ENCODE measurements around the gene INHBE. TPM values are rescaled to one million over a fixed set of nuclear protein-coding genes. Genes with fewer than 3 reads are reported as not detected.

Gene INHBE
- total RNA-seq, 1 experiment from 2014 or later: 10.1 TPM

DNA sequence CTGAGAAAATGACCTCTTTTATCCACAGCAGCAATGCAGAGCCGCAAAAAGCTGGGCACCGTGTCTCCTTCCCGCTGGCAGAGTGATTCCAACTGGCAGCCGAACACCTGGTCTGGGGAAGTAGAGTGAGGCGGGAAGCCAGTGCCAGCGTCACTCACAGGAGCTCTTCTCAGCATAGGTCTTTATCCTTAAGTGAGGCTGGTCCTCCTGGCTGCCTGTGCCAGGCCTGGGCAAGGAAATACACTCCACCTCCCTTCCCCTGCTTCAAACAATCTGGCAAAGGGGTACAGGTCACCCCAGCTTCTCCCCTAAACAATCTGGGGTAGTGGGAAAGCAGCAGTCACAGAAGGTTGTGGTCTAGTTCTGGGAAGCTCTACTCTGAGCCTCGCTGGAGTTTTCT, 19.8 kb downstream of the INHBE start:
- Histone ChIP-seq H3K56ac (ENCODE audit: insufficient read length, low read depth, low read length) (no peak overlapping the region), H2AFZ (ENCODE audit: low read length) (no peak overlapping the region), H4K91ac (ENCODE audit: insufficient read length, low read depth, low read length) (no peak overlapping the region), H3K79me2 (ENCODE audit: insufficient read depth, low read length) (no peaks in the 10 kb centered on the region), H4K20me1 (ENCODE audit: control insufficient read depth, insufficient read depth, insufficient read length) (peaks cover 3% of the 10 kb centered on the region), H3K23me2 (ENCODE audit: insufficient read length, low read depth, low read length, poor library complexity, severe bottlenecking) (peaks cover 15% of the 10 kb centered on the region), H4K8ac (replicated peaks; ENCODE audit: insufficient read length, low read depth, low read length) (no peak overlapping the region), H3K79me1 (ENCODE audit: insufficient read depth, low read depth, low read length, poor library complexity, severe bottlenecking) (no peaks in the 10 kb centered on the region), H3T11ph (ENCODE audit: low read length) (no peak overlapping the region), H2BK12ac (ENCODE audit: insufficient read length, low read depth, low read length) (no peak overlapping the region), H3K27me3 (ENCODE audit: insufficient read depth, low read length) (peaks cover 37% of the 10 kb centered on the region), H3K4ac (ENCODE audit: low read depth, low read length) (no peak overlapping the region), H4K5ac (ENCODE audit: insufficient read length, low read depth, low read length) (no peak overlapping the region), H3K23ac (ENCODE audit: insufficient read length, low read depth, low read length) (no peak overlapping the region), H2BK20ac (ENCODE audit: low read depth, low read length, poor library complexity, severe bottlenecking) (no peak overlapping the region), H3K14ac (ENCODE audit: insufficient read depth, low read length) (no peak overlapping the region), H2BK120ac (ENCODE audit: low read depth, low read length, poor library complexity, severe bottlenecking) (no peak overlapping the region), H2BK5ac (ENCODE audit: insufficient read length, low read length) (no peak overlapping the region), H3K9me3 (ENCODE audit: control insufficient read depth, low read depth, low read length) (no peaks in the 10 kb centered on the region), H3K18ac (ENCODE audit: insufficient read length, low read depth, low read length) (no peak overlapping the region), H3K4me1 (ENCODE audit: insufficient read depth, low read length) (no peaks in the 10 kb centered on the region; the same call in 1 of the 2 replicates), H3K27ac (ENCODE audit: insufficient read length, low read depth, low read length) (no peak overlapping the region), H2BK15ac (ENCODE audit: low read depth, low read length) (no peak overlapping the region), H2AK5ac (ENCODE audit: insufficient read length, low read length) (no peak overlapping the region), H3K4me2 (ENCODE audit: insufficient read depth, insufficient read length, low read length) (peak overlapping the region; percentile 62), H3K9ac (ENCODE audit: extremely low read depth, insufficient read length, low read length) (no peak overlapping the region)
- no peaks in the 10 kb centered on the region for H3K9me3 Mint-ChIP-seq
- TF ChIP-seq, protein P1, sequence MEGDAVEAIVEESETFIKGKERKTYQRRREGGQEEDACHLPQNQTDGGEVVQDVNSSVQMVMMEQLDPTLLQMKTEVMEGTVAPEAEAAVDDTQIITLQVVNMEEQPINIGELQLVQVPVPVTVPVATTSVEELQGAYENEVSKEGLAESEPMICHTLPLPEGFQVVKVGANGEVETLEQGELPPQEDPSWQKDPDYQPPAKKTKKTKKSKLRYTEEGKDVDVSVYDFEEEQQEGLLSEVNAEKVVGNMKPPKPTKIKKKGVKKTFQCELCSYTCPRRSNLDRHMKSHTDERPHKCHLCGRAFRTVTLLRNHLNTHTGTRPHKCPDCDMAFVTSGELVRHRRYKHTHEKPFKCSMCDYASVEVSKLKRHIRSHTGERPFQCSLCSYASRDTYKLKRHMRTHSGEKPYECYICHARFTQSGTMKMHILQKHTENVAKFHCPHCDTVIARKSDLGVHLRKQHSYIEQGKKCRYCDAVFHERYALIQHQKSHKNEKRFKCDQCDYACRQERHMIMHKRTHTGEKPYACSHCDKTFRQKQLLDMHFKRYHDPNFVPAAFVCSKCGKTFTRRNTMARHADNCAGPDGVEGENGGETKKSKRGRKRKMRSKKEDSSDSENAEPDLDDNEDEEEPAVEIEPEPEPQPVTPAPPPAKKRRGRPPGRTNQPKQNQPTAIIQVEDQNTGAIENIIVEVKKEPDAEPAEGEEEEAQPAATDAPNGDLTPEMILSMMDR (conservative IDR thresholded peaks at IDR 0.05): no peak
- H3K4me1 Mint-ChIP-seq: peaks cover 21 to 22% of the 10 kb centered on the region in 2 experiments
- H3K4me3 Mint-ChIP-seq: peak overlapping the region in 1 of 2 experiments; percentile 80; a peak in 3 of 5 replicates
- no CpG with 5 or more reads among the region's 7 CpGs for WGBS (ENCODE audit: extremely low coverage, insufficient read length, low lambda C conversion rate)
- H3K27ac Mint-ChIP-seq: no peak overlapping the region
- peaks cover 82% of the 10 kb centered on the region for H3K27me3 Mint-ChIP-seq (ENCODE audit: low read depth)
- H3K36me3 Mint-ChIP-seq (ENCODE audit: insufficient read depth in 1 of 3, low read depth in 3 of 3): no peaks in the 10 kb centered on the region; a peak in 2 of 7 replicates
- no peak for DNase-seq

All from H9 (cell line).